ENCODE data around the gene DNER. TPM values are rescaled to one million over a fixed set of nuclear protein-coding genes. Genes with fewer than 3 reads are reported as not detected.
"Not testable (repeated sequence)": the region's sequence is repeated elsewhere in the genome, so short reads cannot be mapped to it uniquely, and the experiment has no call there.

The DNER gene
- total RNA-seq, 3 donors from 2014 or later = 1.3 to 2.6 (median 1.6) TPM

DNA sequence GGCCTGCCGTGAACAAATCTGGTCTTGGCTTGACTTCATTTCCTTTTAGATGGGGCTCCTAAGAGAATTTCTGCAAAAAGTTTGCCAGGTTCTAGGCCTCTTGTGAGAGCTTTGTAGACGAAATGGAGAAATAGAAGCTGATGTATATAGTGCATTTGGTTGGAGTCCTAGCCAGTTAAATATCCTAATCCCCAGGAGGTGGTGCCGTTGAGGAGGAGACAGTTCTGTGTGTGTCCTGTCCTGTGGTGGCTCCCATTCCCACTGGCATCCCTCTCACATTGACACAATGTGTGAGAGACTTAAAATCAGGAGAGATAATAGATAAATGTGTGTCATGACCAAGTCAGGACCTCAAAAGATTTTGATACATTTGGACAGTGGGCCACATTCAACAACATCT lies 34.6 kb upstream of the DNER start:
- H3K4me3 ChIP-seq = no peak overlapping the region
- H3K27ac ChIP-seq = no peak overlapping the region
- no peak for DNase-seq (ENCODE audit: low spot score in 2 of 2)
- intact Hi-C loops (cut with DNase I; ENCODE audit: low total_unique reads) = no loop called here
- no peak for TF ChIP-seq POLR2A (IDR thresholded peaks at IDR 0.05)
- no peak for TF ChIP-seq POLR2AphosphoS5 (IDR thresholded peaks at IDR 0.05)
- TF ChIP-seq, protein P1, sequence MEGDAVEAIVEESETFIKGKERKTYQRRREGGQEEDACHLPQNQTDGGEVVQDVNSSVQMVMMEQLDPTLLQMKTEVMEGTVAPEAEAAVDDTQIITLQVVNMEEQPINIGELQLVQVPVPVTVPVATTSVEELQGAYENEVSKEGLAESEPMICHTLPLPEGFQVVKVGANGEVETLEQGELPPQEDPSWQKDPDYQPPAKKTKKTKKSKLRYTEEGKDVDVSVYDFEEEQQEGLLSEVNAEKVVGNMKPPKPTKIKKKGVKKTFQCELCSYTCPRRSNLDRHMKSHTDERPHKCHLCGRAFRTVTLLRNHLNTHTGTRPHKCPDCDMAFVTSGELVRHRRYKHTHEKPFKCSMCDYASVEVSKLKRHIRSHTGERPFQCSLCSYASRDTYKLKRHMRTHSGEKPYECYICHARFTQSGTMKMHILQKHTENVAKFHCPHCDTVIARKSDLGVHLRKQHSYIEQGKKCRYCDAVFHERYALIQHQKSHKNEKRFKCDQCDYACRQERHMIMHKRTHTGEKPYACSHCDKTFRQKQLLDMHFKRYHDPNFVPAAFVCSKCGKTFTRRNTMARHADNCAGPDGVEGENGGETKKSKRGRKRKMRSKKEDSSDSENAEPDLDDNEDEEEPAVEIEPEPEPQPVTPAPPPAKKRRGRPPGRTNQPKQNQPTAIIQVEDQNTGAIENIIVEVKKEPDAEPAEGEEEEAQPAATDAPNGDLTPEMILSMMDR (IDR thresholded peaks at IDR 0.05) = no peak
- no peaks in the 10 kb centered on the region for H3K9me3 ChIP-seq
- H3K4me1 ChIP-seq = no peaks in the 10 kb centered on the region
- H3K36me3 ChIP-seq = no peaks in the 10 kb centered on the region
- H3K27me3 ChIP-seq = no peaks in the 10 kb centered on the region

DNA sequence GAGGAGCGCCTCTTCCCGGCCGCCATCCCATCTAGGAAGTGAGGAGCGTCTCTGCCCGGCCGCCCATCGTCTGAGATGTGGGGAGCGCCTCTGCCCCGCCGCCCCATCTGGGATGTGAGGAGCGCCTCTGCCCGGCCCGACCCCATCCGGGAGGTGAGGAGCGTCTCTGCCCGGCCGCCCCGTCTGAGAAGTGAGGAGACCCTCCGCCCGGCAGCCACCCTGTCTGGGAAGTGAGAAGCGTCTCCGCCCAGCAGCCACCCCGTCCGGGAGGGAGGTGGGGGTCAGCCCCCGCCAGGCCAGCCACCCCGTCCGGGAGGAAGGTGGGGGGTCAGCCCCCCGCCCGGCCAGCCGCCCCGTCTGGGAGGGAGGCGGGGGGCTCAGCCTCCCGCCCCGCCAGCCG lies 28.3 kb upstream of the DNER start:
- H3K27me3 ChIP-seq; H3K4me1 ChIP-seq; intact Hi-C loops (cut with DNase I; ENCODE audit: low total_unique reads); H3K4me3 ChIP-seq; H3K36me3 ChIP-seq; DNase-seq (ENCODE audit: low spot score in 2 of 2); H3K27ac ChIP-seq: not testable (repeated sequence)
- peaks cover 6 to 13% of the 10 kb centered on the region in 2 donors for H3K9me3 ChIP-seq

DNA sequence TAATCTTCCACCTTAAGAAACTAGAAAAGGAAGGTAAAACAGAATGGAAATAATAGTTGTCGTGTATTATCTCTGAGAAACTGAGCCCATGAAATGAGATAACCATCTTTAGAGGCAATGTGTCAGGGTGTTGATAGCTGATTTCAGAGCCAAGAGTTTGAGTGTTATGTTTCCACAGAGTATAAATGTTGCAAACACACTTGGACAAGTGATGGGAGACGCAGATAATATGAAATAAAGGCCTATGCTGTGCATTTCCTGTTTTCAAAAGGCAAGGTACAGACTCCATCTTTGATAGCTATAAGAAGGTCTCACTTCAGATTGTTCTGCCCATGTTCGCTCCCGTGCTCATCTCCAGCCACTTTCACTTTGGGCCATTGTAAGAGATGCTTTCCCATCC lies 25.9 kb upstream of the DNER start:
- intact Hi-C loops (cut with DNase I; ENCODE audit: low total_unique reads) = no loop called here
- no peak overlapping the region for H3K27ac ChIP-seq
- no peak for DNase-seq (ENCODE audit: low spot score in 2 of 2)
- H3K9me3 ChIP-seq = peaks cover 14 to 23% of the 10 kb centered on the region in 2 donors
- TF ChIP-seq POLR2AphosphoS5 (IDR thresholded peaks at IDR 0.05) = no peak
- TF ChIP-seq POLR2A (IDR thresholded peaks at IDR 0.05) = no peak
- TF ChIP-seq, protein P1 (IDR thresholded peaks at IDR 0.05) = no peak
- no peak overlapping the region for H3K4me3 ChIP-seq
- no peaks in the 10 kb centered on the region for H3K36me3 ChIP-seq
- H3K27me3 ChIP-seq = no peaks in the 10 kb centered on the region
- no peaks in the 10 kb centered on the region for H3K4me1 ChIP-seq

DNA sequence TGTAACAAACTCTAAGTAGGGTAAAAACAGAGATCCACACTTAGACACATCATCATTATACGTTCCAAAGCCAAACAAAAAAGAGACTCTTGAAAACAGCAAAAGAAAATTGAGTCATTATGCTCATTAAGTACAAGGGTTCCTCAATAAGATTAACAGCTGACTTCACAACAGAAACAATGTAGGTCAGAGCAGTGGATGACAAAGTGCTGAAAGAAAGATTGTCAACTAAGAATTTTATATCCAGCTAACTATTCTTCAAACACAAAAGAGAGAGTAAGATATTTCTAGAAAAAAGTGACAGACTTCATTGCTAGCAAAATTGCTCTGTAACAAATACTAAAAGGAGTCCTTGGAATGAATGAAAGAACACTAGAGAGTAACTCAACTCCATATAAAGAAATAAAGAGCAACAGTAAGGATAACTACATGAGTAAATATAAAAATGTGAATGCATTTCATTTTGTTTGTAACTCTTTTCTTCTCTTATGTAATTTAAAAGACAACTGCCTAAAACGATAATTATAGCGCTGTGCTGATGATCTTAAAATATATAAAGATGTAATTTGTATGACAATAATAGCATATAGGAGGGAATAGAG lies 23.8 kb upstream of the DNER start:
- intact Hi-C loops (cut with DNase I; ENCODE audit: low total_unique reads) = no loop called here
- Histone ChIP-seq H3K4me3 (no peak overlapping the region), H3K27ac (no peak overlapping the region), H3K36me3 (no peaks in the 10 kb centered on the region), H3K4me1 (no peaks in the 10 kb centered on the region), H3K9me3 (peaks cover 14 to 23% of the 10 kb centered on the region in 2 donors), H3K27me3 (no peaks in the 10 kb centered on the region)
- DNase-seq (ENCODE audit: low spot score in 2 of 2) = no peak
- TF ChIP-seq POLR2A (IDR thresholded peaks at IDR 0.05) (no peak), POLR2AphosphoS5 (IDR thresholded peaks at IDR 0.05) (no peak)
- TF ChIP-seq, protein P1 (IDR thresholded peaks at IDR 0.05) = no peak

DNA sequence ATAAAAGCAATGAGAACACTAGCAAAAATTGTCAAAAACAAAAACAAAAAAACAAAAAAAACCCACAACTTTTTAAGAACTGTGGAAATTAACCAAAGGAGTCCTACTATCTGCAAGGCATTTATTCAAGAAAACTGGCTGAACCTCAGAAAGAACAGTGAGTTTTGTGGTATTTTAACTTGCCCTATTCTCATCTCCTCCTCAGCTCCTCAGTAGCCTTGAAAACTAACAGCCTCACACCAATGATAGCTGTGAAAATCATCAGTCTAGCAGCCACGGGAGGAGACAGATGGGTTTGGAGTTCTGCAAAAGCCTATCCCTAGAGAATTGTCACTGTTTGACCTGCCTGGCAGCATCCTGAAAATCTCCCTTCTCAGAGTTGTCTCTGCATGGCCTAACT lies 20.1 kb upstream of the DNER start:
- intact Hi-C loops (cut with DNase I; ENCODE audit: low total_unique reads) = no loop called here
- no peak overlapping the region for H3K27ac ChIP-seq
- DNase-seq (ENCODE audit: low spot score in 2 of 2) = no peak
- peaks cover 14 to 23% of the 10 kb centered on the region in 2 donors for H3K9me3 ChIP-seq
- no peak for TF ChIP-seq POLR2AphosphoS5 (IDR thresholded peaks at IDR 0.05)
- TF ChIP-seq, protein P1 (IDR thresholded peaks at IDR 0.05) = no peak
- no peak overlapping the region for H3K4me3 ChIP-seq
- H3K36me3 ChIP-seq = no peaks in the 10 kb centered on the region
- H3K27me3 ChIP-seq = no peaks in the 10 kb centered on the region
- no peaks in the 10 kb centered on the region for H3K4me1 ChIP-seq

All from breast epithelium (tissue), 4 donors.